Effector CD4-positive, alpha-beta T cell (primary cell): ENCODE results near the gene INSL3.
A peak's percentile ranks its signal among the peaks of the same experiment; 100 is the strongest.
"Not testable (repeated sequence)": the region's sequence is repeated elsewhere in the genome, so short reads cannot be mapped to it uniquely, and the experiment has no call there.

ENCODE experiments used
- DNase-seq: peaks from one replicate; pipeline ENCODE4 v3.0.0-alpha.2; 2020

Gene INSL3

DNA sequence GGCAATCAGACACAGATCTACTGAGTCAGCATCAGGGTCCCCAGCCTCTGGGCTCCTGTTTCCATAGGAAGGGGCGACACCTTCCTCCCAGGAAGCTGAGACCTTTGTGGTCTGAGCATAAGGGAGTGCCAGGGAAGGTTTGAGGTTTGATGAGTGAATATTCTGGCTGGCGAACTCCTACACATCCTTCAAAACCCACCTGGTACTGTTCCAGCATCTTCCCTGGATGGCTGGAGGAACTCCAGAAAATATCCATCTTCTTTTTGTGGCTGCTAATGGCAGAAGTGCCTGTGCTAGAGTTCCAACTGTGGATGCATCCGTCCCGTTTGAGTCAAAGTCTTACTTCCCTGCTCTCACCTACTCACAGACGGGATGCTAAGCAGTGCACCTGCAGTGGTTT lies 9.2 kb downstream of the INSL3 start:
- DNase-seq, result no peak

GRCh38 chr19:17811681-17812080 lies 9.6 kb downstream of the INSL3 start:
- DNase-seq, result no peak

DNA sequence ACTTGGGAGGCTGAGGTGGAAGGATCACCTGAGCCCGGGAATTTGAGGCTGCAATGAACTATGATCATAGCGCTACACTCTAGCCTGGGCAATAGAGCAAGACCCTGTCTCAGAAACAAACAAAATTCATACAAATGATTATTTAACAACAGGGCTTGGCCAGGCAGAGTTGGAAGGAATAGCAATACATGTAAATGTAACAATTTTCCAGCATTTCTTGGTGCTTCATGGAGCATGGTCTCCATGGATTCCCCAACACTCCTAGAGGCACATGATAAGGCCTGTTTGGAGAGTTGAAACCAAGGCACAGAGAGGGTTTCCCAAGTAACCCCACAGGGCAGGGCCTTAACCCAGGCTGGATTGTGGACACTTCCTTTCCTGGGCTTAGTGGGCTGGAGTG lies 10.2 kb downstream of the INSL3 start:
- DNase-seq, result no peak

DNA sequence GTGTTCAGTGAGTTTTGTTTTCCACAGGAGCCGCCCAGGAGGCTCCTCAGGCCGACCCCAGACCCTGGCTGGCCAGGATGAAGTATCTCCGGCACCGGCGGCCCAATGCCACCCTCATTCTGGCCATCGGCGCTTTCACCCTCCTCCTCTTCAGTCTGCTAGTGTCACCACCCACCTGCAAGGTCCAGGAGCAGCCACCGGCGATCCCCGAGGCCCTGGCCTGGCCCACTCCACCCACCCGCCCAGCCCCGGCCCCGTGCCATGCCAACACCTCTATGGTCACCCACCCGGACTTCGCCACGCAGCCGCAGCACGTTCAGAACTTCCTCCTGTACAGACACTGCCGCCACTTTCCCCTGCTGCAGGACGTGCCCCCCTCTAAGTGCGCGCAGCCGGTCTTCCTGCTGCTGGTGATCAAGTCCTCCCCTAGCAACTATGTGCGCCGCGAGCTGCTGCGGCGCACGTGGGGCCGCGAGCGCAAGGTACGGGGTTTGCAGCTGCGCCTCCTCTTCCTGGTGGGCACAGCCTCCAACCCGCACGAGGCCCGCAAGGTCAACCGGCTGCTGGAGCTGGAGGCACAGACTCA lies 13.5 kb downstream of the INSL3 start:
- DNase-seq, result no peak

DNA sequence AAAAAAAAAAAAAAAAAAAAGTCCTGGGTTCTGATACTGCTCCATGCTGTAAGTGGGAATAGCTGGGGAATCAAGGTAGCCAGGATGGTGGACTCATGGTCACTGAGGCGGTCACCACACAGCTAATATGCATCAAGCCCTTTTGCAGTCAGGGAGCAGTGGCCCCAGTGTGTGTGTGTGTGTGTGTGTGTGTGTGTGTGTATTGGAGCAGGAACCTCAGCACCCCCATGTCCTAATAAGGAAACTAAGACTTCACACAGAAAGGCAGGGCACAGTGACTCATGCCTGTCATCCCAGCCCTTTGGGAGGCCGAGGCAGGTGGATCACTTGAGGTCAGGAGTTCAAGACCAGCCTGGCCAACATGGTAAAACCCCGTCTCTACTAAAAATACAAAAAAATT lies 14.4 kb downstream of the INSL3 start:
- DNase-seq, result no peak

GRCh38 chr19:17805427-17805826 lies 15.9 kb downstream of the INSL3 start:
- DNase-seq, result no peak

DNA sequence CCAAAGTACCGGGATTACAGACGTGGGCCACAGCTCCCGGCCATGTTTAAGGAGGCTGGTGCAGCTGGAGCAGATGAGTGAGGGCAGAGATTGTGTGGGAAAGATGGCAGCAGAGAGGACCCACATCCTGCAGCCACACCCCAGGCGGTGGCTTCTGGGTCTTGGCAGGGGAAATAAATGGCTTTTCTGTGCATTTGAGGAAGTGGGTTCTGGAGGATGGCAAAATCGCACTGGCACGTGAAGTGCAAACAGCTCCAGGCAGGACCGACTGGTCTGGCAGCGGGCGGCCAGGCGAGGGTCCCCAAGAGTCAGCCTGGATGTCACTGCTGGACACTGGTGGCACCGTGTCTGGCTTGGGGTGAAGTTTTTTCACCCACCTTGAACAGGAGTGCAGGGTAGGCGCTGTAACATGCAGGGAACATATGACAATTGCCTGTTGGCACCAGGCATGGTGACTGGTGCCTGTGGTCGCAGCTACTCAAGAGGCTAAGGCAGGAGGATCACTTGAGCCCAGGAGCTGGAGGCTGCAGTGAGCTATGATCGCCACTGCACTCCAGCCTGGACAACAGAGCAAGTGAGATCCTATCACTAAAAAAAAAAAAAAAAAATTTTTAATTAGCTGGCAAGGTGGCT lies 17.9 kb downstream of the INSL3 start:
- no peak for DNase-seq

DNA sequence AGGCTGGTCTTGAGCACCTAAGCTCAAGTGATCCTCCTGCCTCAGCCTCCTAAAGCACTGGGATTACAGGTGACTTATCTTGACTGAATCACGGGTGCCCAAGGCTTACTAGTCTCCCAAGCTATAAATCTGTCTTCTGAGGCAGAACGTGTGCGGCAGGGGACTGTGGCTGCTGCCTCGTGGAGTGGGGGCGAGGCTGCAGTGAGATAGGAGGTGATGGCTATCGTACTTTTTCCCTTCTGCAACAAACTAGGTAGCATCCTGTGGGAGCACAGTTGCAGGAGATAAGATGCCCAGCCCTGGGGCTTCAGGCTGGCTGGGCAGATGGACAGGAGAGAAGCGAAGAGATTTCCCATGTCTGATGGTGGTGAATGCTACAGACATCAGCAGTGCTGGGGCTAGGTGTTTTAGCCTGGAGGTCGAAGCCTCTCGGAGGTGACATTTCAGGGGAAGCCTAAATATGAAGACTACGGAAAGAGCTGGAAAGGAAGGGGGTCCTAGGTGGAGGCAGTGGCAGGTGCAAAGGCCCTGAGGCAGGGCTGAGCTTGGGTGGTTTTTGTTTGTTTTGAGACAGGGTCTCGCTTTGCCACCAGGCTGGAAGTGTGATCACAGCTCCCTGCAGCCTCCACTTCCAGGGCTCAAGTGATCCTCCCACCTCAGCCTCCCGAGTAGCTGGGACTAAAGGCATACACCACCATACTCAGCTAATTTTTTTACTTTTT lies 19.0 kb downstream of the INSL3 start:
- DNase-seq, result no peak

DNA sequence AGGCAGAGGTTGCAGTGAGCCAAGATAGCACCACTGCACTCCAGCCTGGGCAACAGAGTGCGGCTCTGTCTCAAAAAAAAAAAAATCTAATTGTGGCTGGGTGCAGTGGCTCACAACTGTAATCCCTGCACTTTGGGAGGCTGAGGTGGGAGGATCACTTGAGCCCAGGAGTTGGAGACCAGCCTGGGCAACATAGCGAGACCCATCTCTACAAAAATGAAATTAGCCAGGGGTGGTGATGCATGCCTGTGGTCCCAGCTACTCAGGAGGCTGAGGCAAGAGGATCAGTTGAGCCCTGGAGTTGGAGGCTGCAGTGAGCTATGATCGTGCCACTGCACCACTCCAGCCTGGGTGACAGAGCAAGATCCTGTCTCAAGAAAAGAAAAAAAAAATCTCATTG lies 22.7 kb downstream of the INSL3 start:
- DNase-seq, result not testable (repeated sequence)

DNA sequence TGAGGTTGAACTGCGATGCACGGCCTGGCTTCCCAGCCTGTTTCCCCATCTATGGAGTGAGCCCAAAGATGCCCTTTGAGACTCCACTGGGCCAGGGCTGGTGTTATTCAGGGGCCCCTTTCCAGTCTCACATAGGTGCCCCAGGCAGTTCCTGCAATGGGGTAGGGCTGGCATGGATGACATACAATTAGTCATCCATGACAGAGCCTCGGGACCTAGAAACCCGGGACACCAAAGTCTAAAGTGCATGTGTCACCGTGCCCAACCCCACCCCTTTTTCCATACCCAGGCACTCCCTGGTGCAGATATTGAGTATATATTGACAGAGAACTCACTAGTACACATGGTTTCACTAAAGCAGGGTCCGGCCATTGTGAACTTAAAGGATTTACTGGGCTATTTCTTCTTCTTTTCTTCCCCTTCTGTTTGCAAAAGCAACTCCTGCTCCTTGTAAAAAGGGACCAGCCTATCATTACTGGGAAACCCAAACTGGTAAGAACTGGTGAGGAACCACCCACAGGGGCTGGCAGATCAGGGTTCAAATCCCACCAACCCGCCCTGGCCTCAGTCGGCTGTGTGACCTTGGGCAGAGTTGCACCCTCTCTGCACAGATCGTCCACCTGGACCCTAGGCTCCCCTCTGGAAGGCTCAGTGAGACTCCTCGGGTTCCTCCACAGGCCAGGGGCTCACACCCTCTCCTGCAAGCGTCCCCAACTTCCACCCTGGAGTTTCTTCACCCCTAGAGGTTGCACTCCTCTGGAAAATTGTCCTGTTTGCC lies 23.7 kb downstream of the INSL3 start:
- no peak for DNase-seq

DNA sequence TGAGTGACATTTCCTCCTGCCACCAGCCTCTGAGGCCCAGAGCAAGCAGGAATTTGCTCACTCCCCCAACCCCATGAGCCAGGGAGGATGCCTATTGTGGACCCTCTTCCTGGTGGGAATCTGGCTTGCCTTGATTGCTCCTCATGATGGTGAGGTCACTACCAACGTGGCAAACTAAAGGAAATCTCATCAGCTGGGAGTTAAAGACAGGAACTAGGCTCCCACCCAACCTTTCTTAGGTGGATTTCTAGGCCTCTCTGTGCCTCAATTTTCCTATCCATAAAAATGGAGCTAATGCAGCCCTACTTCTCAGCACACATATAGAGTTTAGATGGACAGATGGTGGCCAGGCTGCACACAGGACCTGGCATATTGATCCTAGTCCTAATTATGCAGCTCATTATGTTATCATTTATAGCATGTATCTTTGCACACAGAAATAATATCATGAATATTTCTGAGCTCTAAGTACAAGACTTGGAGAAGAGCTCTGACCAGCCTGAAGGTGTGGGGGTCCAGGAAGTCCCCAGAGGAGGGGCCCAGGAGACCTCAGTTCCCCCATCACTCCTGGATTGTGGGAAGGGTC lies 24.4 kb downstream of the INSL3 start:
- DNase-seq, result no peak

GRCh38 chr19:17796013-17796837 lies 25.1 kb downstream of the INSL3 start:
- DNase-seq, result no peak

GRCh38 chr19:17795495-17795856 lies 25.8 kb downstream of the INSL3 start:
- no peak for DNase-seq

DNA sequence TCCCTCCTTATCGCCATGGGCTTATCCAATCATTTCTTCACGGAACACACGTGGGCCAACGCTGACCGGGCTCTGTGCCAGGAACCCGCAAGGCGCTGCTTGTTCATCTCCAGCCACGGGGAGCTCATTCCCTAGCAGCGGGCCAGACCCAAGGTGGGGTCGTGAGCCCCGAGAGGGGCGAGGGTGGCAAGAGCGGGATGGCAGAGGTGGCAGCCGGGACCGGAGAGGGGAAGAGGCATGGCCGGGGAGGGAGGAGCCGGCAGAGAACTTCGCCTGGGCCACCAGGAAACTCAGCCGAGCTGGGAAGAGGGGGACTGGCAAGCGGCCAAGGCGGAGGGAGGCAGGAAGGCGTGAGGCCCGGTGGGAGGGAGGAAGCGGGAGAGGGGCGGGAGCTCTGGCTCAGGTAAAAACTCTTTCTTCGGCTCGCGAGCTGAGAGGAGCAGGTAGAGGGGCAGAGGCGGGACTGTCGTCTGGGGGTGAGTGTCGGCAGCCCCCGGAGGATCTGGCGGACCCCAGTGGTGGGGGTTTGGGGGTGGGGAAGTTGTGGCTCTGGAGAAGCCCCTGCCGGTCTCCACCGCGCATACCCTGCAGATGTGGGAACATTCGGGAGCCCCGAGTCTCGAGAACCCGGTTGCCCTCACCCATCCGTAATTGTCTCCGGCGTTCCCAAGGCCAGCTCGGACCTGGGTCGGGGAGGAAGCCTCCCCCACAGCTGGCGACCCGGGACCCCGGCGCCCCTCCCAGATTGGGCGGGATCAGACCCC lies 26.4 kb downstream of the INSL3 start, which contains the start of gene B3GNT3:
B3GNT3 (plus strand) TSS at position 408 of the 764 bp plus-strand sequence. CDS start 12,670 bp downstream, outside the sequence.
- DNase-seq, result no peak

DNA sequence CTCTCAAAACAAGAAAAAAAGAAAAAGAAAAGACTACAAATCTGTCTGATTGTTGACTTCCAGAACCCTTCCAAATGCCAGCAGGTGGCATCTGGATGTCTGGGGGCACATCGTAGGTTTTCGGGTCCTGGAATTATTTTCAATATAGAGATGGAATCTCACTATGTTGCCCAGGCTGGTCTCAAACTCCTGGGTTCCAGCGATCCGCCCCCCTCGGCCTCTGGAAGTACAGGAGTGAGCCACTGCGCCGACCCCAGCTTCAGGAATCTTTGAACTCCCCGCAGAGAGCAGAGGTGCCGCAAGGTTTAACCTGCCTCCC lies 26.9 kb downstream of the INSL3 start:
- DNase-seq, result no peak

DNA sequence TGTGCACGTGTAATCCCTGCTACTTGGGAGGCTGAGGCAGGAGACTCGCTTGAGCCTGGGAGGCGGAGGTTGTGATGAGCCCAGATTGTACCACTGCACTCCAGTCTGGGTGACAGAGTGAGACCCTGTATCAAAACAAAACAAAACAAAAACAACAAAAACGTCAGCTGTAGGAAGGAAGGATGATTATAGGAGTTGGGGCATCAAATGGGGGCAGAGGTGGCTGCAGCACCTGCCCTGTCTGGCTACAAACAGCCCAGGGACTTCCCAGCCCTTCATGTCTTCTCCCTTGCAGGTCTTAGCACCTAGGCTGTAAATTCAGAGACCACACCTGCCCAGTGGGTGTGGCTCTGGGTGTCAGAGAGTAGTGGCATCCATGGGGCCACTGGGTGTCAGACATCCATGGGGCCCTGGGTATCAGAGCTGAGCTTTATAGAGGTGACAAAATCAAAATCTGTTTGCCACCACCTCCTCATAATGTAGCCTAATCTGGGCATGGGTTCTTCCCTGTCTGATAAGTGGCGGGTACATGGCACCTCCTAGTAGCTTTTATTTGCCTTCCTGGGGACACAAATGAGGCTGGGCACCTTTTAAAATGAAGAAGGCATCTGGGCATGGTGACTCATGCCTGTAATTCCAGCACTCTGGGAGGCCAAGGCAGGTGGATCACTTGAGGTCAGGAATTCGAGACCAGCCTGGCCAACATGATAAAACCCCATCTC lies 31.1 kb downstream of the INSL3 start:
- no peak for DNase-seq

DNA sequence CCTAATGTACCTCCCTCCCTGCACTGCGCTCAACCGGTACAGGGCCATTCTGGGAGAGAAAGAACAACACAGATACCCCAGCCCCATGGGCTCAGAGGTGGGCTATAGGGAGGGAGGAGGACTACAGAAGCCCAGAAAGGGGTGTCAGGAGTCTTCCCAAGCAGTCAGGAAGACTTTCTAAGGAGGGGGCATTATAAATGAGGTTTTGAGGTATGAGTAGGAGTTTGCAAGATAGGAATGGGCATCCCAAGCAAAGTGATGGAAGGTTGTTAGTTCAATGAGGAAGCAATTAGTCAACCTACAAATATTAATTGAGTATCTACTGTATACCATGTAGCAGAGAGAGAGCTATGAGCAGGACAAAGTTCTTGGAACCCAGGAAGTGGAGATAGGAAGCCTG lies 32.7 kb downstream of the INSL3 start:
- no peak for DNase-seq

DNA sequence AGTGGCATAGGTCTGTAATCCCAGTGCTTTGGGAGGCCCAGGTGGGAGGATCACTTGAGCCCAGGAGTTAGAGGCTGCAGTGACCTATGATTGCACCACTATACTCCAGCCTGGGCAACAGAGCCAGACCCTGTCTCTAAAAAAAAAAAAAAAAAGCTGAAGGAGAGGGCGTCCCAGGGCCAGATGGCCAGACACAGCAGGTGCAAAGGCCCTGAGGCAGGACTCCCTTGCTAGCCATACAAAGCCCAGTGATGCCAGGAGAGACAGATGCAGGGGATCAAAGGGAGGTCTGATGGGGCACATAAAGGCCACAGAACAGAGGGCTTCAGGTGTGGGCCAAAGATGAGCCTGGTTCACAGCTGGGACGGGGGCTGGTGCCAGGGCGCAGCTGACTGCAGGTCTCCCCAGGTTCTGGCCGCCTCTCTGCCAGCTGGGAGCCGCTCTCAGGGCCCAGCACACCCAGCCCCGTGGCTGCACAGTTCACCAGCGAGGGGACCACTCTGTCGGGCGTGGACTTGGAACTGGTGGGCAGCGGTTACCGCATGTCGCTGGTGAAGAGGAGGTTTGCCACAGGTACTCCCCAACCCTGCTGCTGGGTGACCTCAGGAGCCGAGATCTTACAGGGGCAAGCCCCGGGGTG lies 33.9 kb downstream of the INSL3 start:
- no peak for DNase-seq

- DNase-seq, result peak; percentile 62
Observed at GRCh38 chr19:17784201-17785008, 36.9 kb downstream of the INSL3 start.
